ENCODE results near the gene OR52E8. TPM values are rescaled to one million over a fixed set of nuclear protein-coding genes. Genes with fewer than 3 reads are reported as not detected.
A peak's percentile ranks its signal among the peaks of the same experiment; 100 is the strongest.

OR52E8 gene
- total RNA-seq, 1 experiment from 2014 or later: not detected

GRCh38 chr11:5808500-5809121 lies 48.9 kb downstream of the OR52E8 start, which contains the start of gene OR52N2:
TSS of gene OR52N2 (plus strand) at chr11:5808924. CDS start at chr11:5820336, 11,412 bp downstream.
- peak; percentile 54 for DNase-seq (ENCODE audit: low read depth)

GRCh38 chr11:5807580-5807979 lies 49.9 kb downstream of the OR52E8 start:
- no peak for DNase-seq (ENCODE audit: low read depth)

Other genes with a start within 250 kb of the OR52E8 start
- 0.63 and 2.7 TPM in 2 replicates for gene TRIM34, start 232.7 kb downstream of the OR52E8 start, total RNA-seq (2014; rRNA removed; shearing (Covaris generic))
- gene TRIM5, start 172.6 kb downstream of the OR52E8 start, total RNA-seq (2014; rRNA removed; shearing (Covaris generic)): 11.5 and 15.2 TPM in 2 replicates
- gene TRIM22, start 167.9 kb downstream of the OR52E8 start, total RNA-seq (2014; rRNA removed; shearing (Covaris generic)): 1.2 and 1.5 TPM in 2 replicates
- not detected in 2 replicates for gene OR56B1, start 121.2 kb downstream of the OR52E8 start, total RNA-seq (2014; rRNA removed; shearing (Covaris generic))
- gene OR52N4, start 103.4 kb downstream of the OR52E8 start, total RNA-seq (2014; rRNA removed; shearing (Covaris generic)): not detected in 2 replicates
- not detected in 2 replicates for gene OR52N5, start 74.3 kb downstream of the OR52E8 start, total RNA-seq (2014; rRNA removed; shearing (Covaris generic))
- 0.15 TPM in 1 of 2 replicates, not detected in the other for gene OR52N1, start 66.4 kb downstream of the OR52E8 start, total RNA-seq (2014; rRNA removed; shearing (Covaris generic))
- gene OR52N2, start 48.8 kb downstream of the OR52E8 start, total RNA-seq (2014; rRNA removed; shearing (Covaris generic)): not detected in 2 replicates
- not detected in 2 replicates for gene OR52E6, start 15.8 kb downstream of the OR52E8 start, total RNA-seq (2014; rRNA removed; shearing (Covaris generic))
- gene OR52E4, start 22.9 kb upstream of the OR52E8 start, total RNA-seq (2014; rRNA removed; shearing (Covaris generic)): not detected in 2 replicates
- not detected in 2 replicates for gene OR52E5, start 35.5 kb upstream of the OR52E8 start, total RNA-seq (2014; rRNA removed; shearing (Covaris generic))
- gene OR56A3, start 84.6 kb upstream of the OR52E8 start, total RNA-seq (2014; rRNA removed; shearing (Covaris generic)): 0.11 and 1.3 TPM in 2 replicates
- not detected in 2 replicates for gene OR56A5, start 110.8 kb upstream of the OR52E8 start, total RNA-seq (2014; rRNA removed; shearing (Covaris generic))
- gene OR52L1, start 129.3 kb upstream of the OR52E8 start, total RNA-seq (2014; rRNA removed; shearing (Covaris generic)): not detected in 2 replicates
- gene OR56A4, start 149.3 kb upstream of the OR52E8 start, total RNA-seq (2014; rRNA removed; shearing (Covaris generic)): not detected in 2 replicates
- under 0.01 TPM in 1 of 2 replicates, not detected in the other for gene OR56A1, start 173.1 kb upstream of the OR52E8 start, total RNA-seq (2014; rRNA removed; shearing (Covaris generic))
- gene OR56B4, start 250.0 kb upstream of the OR52E8 start, total RNA-seq (2014; rRNA removed; shearing (Covaris generic)): not detected in 2 replicates

Data from Daoy (cell line).